ENCODE results near the gene RASGRP3.
A peak's percentile ranks its signal among the peaks of the same experiment; 100 is the strongest.
"Not testable (repeated sequence)": the region's sequence is repeated elsewhere in the genome, so short reads cannot be mapped to it uniquely, and the experiment has no call there.

The RASGRP3 gene, protein sequence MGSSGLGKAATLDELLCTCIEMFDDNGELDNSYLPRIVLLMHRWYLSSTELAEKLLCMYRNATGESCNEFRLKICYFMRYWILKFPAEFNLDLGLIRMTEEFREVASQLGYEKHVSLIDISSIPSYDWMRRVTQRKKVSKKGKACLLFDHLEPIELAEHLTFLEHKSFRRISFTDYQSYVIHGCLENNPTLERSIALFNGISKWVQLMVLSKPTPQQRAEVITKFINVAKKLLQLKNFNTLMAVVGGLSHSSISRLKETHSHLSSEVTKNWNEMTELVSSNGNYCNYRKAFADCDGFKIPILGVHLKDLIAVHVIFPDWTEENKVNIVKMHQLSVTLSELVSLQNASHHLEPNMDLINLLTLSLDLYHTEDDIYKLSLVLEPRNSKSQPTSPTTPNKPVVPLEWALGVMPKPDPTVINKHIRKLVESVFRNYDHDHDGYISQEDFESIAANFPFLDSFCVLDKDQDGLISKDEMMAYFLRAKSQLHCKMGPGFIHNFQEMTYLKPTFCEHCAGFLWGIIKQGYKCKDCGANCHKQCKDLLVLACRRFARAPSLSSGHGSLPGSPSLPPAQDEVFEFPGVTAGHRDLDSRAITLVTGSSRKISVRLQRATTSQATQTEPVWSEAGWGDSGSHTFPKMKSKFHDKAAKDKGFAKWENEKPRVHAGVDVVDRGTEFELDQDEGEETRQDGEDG

GRCh38 chr2:33476131-33476792, at the start of gene RASGRP3:
TSS of gene RASGRP3 (plus strand) at chr2:33476649. CDS start at chr2:33515137, 38,488 bp downstream.
- peak; percentile 95 for DNase-seq

- DNase-seq = no peak
These were observed 49.7 kb upstream of the RASGRP3 start for GRCh38 chr2:33426666-33427231.

DNA sequence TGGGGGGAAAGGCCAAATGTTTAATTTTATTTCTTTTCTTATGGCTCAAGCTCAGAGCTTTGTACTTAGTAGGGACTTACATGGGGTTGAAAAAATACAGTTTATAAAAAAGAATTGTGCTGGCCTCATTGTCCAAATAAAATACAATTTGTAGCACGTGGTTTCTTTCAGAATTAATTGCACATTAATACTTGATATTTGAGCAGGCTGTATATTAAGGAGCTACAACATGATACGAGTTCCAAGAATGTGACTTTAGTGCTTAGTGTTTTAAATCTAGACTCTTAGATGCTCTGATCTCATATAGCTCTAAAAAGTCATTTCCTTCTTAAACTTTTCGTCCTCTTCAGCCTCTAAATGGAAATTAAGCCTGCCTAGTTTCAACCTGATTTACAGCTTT, 46.4 kb upstream of the RASGRP3 start:
- DNase-seq = no peak

DNA sequence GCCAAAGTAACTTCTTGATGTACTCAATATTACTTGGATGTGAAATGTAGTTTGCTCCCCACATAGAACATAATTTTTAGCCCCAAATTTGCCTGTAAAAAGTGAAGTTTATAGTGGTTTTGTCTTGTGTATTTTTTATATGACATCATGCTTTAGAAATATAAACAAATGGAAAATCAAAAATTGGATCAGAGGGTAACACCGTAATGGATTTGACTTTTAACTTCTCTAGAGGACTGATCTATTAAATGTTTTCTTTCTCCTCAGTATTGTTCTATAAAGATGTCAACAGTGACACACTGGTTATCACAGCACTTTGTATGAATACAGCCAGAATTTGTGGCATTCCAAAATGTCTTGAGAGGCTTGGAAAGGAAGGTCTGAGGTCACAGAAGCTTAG, 45.6 kb upstream of the RASGRP3 start:
- no peak for DNase-seq

GRCh38 chr2:33432871-33433270, 43.6 kb upstream of the RASGRP3 start:
- DNase-seq = no peak

GRCh38 chr2:33433279-33434235, 42.9 kb upstream of the RASGRP3 start:
- DNase-seq = no peak

GRCh38 chr2:33435518-33435917, 40.9 kb upstream of the RASGRP3 start:
- DNase-seq = no peak

DNA sequence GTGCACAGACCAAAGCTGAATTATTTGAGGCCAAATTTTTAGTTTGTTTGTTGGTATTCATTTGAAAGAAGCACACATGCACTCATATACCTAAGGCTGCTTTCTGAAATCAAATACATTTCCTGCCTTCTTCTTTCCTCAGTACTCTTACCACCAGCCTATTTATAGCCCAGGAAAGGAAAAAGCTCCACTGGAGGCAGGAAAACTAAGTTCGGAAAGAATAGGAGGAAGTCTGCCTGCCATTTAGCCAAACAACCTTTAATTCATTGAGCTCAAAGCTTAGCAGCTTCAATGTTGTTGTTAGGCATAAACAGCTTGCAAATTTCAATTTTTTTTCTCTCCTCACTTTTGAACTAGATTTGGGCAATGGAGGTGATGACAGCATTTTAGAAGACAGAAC, 40.4 kb upstream of the RASGRP3 start:
- DNase-seq = no peak

DNA sequence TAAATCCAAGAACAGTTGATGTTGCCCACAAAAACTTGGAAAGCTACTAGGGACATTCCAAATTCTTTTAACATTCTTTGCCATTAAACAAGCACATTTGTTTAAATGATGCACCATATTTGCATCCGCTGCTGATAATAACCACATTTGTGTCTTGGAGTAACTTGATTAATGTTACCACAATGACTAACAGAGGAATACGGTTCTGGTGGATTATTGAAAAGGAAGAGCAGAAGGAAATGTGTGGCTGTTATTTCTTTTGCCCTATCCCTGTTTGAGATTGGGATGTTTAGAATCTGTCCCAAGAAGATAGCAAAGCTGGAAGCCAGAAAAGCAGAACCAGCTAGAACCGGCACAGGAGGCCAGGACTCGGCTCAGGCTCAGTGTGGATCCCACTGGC, 39.2 kb upstream of the RASGRP3 start:
- DNase-seq = peak; percentile 88

- DNase-seq = no peak
These were observed 38.6 kb upstream of the RASGRP3 start for GRCh38 chr2:33437815-33438214.

- peak; percentile 88 for DNase-seq
These were observed 35.1 kb upstream of the RASGRP3 start for GRCh38 chr2:33441235-33441810.

GRCh38 chr2:33442052-33442451, 34.4 kb upstream of the RASGRP3 start:
- not testable (repeated sequence) for DNase-seq

- no peak for DNase-seq
These were observed 33.8 kb upstream of the RASGRP3 start for GRCh38 chr2:33442528-33443079.

DNA sequence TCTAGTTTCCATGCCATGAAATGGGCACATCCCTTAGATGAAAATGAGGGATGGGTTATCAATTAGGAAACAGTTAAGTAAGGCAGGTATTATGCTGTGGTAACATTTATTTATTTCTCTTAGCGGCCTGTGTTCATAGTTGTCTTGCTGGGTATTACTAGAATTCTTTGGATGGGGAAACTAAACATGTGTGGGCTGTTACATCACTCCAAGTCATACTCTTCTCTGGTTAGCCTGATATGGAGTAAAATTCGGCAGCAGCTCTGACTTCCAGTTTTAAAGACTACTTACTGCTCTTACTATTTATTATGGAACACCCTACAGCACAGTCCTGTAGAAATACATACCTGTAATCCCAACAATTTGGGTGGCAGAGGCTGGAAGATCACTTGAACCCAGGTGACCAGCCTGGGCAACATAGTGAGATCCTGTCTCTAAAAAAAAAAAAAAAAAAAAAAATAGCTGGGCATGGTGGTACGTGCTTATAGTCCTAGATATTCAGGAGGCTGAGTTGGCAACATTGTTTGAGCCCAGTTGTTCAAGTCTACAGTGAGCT, 33.1 kb upstream of the RASGRP3 start:
- DNase-seq = no peak

DNA sequence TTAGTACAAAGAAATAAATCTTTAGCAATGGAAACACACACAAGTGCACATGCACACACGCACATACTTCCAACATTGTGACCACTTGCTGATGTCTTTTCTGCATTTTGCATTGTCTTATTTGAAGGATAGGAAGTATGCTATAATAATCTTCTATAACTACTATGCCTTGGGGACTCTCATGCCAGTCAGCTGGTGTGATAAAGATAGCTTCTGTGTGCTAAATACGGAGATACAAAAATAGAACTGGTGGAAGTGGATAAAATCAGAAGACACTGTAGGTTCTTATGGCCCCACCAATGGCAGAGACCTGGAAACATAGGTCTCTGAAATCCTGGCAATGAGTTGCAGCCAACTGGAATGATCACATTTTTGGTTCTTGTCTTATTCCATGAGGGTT, 31.5 kb upstream of the RASGRP3 start:
- no peak for DNase-seq

DNA sequence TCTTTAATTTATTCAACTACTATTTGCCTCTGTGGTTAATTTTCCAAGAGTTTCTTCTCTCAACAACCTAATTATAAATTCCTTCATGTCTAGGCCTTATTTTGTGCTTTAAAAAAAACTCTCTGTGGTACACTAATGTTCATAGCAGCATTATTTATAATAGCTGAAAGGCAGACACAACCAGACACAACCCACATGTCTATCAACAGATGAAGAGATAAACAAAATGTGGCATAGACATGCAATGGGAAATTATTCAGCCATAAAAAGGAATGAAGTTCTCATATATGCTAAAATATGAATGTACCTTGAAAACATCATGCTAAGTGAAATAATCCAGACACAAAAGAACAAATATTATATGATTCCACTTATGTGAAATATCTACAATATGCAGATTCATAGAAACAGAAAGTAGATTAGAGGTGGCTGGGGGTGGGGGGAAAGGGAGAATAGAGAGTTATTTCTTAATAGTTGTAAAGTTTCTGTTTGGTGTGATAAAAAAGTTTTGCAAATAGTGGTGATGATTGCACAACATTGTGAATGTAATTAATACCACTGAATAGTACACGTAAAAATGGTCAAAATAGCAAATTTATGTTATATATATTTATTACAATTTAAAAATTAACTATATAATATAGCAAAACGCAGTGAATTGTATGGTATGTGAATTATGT, 28.1 kb upstream of the RASGRP3 start:
- DNase-seq = peak; percentile 67

DNA sequence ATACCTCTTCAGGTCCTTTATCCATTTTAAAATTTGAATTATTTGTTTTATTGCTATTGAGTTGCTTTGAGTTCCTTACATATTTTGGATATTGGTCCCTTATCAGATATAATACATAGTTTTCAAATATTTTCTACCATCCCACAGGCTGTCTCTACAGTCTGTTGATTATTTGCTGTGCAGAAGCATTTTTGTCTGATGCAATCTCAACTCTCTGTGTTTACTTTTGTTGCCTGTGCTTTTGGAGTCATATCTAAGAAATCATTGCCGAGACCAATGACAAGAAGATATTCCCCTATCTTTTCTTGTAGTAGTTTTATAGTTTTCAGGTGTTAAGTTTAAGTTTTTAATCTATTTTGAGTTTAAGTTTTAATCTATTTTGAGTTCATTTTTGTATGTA, 25.2 kb upstream of the RASGRP3 start:
- DNase-seq = no peak

DNA sequence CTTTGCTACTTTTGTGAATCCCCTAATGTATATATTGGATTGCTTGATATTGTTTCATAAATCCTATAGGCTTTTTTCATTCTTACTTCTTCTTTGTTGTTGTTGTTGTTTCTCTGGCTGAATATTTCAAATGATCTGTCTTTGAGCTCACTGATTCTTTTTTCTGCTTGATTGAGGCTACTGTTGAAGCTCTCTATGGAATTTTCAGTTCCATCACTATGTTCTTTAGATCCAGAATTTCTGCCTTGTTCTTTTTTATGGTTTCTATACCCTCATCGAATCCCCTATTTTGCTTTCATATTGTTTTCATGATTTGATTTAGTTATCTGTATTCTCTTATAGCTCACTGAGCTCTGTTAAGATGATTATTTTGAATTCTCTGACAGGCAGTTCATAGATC, 24.6 kb upstream of the RASGRP3 start:
- DNase-seq = no peak

DNA sequence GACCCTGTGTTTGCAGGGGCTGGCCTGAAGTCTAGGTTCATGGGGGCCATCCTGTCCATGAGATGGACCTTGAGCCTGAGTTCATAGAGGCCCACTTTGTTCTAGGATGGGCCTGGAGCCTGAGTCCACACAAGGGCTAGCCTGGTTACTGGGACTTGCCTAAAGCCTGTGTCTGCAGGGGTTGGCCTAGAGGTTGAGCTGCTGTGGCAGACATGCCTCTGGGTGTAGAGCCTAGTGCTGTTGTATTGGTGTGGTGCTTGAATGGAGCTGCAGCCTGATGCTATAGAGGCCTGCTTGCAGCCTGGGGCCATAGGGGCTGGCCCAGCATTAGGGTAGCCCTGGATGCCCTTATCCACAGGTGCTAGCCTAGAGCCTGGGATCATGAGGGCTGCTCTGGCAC, 23.9 kb upstream of the RASGRP3 start:
- no peak for DNase-seq

GRCh38 chr2:33453905-33454479, 22.5 kb upstream of the RASGRP3 start:
- no peak for DNase-seq
